HG03571 (cell line): ENCODE results near the gene LDLRAD4.
"Not testable (repeated sequence)": the region's sequence is repeated elsewhere in the genome, so short reads cannot be mapped to it uniquely, and the experiment has no call there.

ENCODE experiments used
- ATAC-seq: cut with Tn5 transposase; IDR thresholded peaks from one replicate; pipeline ENCODE4 v1.9.1; 2021; ENCODE audit not compliant: unreplicated experiment

Gene LDLRAD4

DNA sequence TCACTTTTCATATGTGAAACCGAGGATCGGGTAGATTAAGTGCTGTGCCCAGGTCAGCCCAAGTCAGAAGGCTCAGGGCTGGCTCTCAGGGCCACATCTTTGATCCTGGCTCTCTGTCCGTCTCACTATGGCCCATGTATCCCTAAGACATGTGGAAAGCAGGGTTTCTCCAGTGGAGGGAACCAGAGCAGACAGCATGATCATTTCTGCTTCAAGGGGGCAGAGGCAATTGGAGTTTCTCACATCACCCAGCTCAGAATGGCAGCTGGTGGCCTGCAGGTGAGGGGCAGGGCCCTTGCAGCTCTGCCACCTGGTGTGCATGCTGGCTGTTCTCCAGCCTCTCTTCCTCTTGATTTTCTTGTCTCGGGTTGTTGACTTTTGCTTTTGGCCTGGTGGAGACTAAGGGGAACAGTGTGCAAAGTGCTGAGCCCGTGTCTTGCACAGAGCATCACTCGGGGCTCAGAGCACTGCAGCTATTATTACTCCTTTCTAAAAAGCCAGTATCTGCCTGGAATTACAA is 27.0 kb downstream of the LDLRAD4 start:
- no peak for ATAC-seq

- no peak for ATAC-seq
These were observed 27.6 kb downstream of the LDLRAD4 start for GRCh38 chr18:13246121-13246520.

DNA sequence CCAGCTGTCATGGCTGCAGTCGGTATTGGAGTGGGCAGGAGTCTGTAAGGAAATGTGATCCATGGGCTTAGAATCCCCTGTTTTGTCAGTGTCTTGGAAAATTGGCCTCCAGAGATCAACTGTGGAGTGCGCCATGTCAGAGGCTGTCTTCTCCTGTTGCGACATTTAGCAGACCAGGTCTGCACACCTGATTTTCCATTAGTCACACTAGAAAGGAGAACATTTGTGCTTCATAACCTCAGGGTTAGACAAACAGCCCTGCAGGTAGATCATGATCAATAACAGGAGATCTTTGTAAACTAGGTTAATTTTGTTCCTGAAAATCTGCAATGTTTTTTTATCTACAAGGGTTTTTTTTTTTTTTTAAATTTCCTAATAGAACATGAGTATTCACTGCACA is 28.0 kb downstream of the LDLRAD4 start:
- no peak for ATAC-seq

DNA sequence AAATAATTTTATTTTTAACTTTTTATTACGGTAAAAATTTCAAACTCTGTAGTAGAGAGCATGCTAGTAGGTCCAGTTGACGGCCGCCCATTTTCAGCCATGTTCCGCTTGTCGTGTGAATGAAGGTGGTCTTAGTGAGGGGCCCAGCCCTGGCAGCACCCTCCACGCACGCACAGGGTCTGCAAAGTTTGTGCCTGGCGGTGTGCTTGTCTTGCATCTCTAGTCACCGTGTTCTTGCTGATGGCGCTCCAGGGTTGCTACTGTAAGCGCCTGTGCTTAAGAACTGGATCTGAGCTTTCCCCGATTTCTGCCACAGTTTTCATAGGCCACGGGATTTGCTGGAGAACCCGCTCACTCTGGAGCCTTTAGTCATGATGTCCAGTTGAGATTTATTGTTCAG is 28.9 kb downstream of the LDLRAD4 start:
- no peak for ATAC-seq

GRCh38 chr18:13252686-13253410 is 34.3 kb downstream of the LDLRAD4 start:
- ATAC-seq = no peak

GRCh38 chr18:13253786-13254688 is 35.5 kb downstream of the LDLRAD4 start:
- ATAC-seq = no peak

DNA sequence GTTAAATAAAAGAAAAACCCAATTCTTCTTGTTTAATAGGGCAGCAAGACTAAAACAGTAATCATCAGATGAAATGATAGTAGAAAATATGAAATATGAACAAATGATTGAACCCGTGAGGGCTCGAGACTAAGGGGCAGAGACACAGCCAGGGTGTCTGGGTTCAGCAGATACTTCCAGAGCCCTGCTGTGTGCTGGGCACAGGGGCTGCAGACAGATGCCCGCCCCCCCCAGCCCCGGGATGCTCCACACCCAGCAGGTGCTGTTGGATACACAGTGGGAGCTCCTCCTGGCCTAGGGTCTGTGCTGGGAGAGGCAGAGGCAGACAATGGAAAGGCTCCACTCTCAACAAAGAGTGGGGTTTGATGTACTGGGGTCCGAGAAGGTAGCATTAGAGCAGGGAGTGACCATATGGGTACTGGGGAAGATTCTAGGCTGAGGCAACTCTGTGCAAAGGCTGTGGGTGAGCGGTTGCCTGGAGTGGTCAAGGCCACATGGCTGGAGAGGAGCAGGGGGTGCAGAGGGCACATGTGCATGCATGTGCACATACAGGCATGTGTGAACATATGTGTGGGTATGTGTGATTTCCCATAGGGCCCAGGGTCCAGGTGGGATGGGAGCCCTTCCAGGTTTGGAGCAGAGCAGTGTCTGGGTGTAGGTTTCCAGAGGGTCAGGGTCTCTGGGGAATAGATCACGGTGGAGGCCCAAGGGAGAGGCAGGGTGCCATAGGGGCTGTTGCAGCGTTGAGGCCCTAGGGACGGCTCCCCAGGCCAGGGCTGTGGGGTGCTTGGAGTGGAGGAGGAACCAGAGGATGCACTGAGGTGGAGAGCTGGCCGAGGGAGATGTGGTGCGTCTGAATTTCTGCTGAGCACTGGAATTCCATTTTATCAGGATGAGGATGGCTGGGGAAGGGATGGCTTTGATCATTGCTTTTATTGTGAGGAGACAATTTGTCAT is 36.7 kb downstream of the LDLRAD4 start:
- no peak for ATAC-seq

DNA sequence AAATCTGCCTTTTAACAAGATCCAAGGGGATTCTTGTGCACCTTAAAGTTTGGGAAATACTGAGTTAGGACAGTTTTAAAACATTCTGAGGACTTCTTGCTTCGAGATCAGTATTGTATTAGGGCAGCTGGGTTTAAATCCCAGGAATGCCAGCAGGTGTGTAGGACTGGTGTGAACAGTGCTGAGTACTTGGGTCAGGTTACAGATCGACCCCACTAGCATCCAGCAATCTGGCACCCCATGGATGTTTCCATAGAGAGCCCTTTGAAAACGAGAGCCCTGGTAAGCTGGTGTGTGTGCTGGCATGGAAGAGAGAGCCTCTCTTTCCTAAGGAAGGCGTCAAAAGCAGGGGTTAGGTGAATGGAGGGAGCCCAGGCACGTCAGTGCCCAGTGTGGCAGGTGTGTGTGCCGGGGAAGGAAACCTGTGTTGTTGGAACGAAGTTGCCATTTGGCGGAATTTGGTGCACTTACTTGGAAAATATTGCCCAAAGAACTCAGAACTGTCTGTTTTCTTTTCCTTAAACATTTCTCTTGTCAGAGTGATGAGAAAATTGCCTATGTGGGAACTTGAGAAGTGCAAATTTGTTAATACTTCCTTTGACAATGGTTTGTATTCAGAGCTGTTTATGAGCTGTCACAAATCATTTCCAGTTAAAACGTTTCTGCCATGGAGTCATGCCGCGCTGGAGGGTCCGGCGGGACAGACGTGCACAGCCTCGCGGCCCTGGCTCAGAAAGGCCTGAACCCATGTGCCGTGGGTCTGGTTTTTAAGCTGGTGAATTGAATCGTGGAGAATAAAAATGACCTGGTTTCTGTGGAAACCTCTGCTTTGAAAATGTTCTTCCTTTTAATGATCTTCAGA is 38.1 kb downstream of the LDLRAD4 start:
- no peak for ATAC-seq

DNA sequence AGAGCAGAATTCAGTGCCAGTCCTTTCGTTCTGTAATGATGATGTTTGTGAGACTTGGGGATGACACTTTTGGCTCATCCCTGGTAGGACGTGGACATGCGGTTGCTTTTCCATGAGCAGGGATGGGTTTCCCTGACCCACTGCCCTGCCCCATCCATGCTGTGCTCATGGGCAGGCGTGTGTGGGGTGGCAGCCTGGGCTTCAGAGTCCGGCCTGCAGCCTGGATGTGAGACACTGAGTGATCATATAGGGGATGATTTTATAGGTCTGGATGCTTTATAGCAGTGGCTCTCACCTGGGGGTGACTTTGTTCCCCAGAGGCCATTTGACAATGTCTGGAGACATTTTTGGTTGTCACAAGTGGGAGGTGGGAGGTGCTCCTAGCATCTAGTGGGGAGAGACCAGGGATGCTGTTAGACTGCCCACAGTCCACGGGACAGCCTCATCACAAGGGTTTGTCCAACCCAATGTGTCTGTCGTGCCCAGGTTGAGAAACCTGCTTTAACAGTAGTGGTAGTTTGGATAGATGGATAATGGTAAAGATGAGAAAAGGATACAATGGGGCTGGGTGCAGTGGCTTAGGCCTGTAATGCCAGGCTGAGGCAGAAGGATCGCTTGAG is 38.9 kb downstream of the LDLRAD4 start:
- ATAC-seq = no peak

- no peak for ATAC-seq
These were observed 40.4 kb downstream of the LDLRAD4 start for GRCh38 chr18:13258921-13259320.

DNA sequence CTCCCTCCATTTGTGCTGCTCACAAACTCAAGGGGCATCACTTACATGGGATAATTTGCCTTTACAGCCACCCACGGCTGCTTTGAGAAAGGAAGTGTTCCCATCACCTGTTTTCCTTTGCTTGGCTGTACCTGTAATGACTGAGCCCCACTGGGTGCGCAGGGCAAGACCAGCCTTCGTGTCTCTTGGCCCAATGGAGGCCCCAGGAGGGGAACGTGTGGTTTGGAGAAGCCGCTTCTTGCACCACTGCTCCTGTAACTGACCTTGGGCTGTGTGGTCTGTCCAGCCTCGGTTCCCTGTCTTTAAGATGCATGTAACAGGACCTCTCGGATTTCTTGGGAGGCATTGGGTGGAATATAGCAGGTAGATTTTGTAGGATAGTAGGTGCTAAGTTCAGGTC is 41.1 kb downstream of the LDLRAD4 start:
- ATAC-seq = no peak

GRCh38 chr18:13260197-13260934 is 41.8 kb downstream of the LDLRAD4 start:
- no peak for ATAC-seq

DNA sequence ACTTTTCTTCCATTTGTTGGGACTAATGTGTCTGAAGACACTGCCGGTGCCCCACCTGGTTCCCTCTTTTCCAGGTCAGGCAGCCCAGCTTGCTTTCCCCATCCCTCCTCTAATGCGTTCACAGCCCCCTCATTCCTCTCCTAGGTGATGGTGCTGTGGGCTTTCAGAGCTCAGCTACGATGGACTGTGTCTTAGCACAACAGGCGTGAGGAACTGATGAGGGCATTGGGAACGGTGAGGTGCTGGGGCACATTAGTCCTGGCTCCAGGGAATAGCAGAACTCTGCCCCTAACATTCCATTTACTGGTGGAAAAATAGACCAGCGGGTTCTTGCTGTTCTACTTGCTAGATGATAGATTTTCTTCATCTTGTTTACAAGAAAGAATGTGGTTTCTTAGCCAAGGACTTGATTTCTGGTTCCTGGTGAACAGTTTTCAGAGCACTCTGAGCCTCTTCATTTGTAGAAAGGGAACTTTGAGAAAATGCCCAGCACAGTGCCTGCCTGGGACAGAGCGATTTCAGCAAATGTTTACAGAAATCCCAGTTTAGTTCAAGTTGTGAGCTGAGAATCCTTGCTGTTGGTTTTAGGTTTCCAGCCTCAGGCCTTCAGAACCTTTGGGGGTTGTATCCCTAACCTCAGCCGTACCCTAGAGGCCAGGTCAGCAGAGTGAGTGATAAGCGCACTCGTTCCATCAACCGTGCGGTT is 42.5 kb downstream of the LDLRAD4 start:
- ATAC-seq = no peak

GRCh38 chr18:13261661-13262357 is 43.2 kb downstream of the LDLRAD4 start:
- ATAC-seq = no peak

GRCh38 chr18:13262358-13262680 is 43.8 kb downstream of the LDLRAD4 start:
- not testable (repeated sequence) for ATAC-seq

DNA sequence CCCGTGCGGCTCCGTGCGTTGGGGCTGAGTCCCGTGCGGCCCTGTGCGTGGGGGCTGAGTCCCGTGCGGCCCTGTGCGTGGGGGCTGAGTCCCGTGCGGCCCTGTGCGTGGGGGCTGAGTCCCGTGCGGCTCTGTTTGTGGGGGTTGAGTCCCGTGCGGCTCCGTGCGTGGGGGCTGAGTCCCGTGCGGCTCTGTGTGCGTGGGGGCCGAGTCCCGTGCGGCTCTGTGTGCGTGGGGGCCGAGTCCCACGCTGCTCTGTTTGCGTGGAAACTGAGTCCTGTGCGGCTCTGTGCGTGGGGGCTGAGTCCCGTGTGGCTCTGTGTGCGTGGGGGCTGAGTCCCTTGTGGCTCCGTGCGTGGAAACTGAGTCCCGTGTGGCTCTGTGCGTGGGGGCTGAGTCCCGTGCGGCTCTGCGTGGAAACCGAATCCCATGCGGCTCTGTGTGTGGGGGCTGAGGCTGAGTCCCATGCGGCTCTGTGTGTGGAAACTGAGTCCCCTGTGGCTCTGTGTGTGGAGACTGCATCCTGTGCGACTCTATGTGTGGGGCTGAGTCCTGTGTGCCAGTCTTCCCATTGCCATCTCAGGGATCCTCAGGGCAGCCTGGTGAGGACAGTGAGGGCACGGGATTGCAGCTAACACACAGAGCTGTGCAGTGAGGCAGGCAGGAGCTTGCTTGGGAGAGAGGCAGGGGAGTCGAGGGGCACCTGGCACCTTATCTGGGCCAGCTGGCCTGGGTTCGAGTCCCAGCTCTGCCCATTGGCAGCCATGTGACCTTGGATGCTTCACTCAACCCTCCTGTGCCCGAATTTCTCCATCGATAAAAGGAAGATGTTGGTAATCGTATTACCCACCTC is 44.5 kb downstream of the LDLRAD4 start:
- ATAC-seq = no peak
